HG03045 (cell line): Measurements from ENCODE around the gene SLC6A6.
"Not testable (repeated sequence)": the region's sequence is repeated elsewhere in the genome, so short reads cannot be mapped to it uniquely, and the experiment has no call there.

Experiments used
- ATAC-seq: cut with Tn5 transposase; IDR thresholded peaks from one replicate; pipeline ENCODE4 v1.9.1; 2021; ENCODE audit warnings: mild to moderate bottlenecking, moderate library complexity; ENCODE audit not compliant: unreplicated experiment

Gene SLC6A6

GRCh38 chr3:14434126-14434497 is 31.7 kb downstream of the SLC6A6 start:
- ATAC-seq = no peak

GRCh38 chr3:14434498-14435151 is 32.2 kb downstream of the SLC6A6 start:
- no peak for ATAC-seq

GRCh38 chr3:14435175-14436014 is 33.0 kb downstream of the SLC6A6 start:
- no peak for ATAC-seq

- ATAC-seq = no peak
Observed at GRCh38 chr3:14436954-14437281, 34.5 kb downstream of the SLC6A6 start.

- not testable (repeated sequence) for ATAC-seq
Observed at GRCh38 chr3:14437705-14438104, 35.3 kb downstream of the SLC6A6 start.

- ATAC-seq = no peak
Observed at GRCh38 chr3:14438262-14438661, 35.9 kb downstream of the SLC6A6 start.

GRCh38 chr3:14438929-14439328 is 36.5 kb downstream of the SLC6A6 start:
- ATAC-seq = no peak

GRCh38 chr3:14439501-14440167 is 37.2 kb downstream of the SLC6A6 start:
- no peak for ATAC-seq

- ATAC-seq = no peak
Observed at GRCh38 chr3:14440168-14440518, 37.7 kb downstream of the SLC6A6 start.

- ATAC-seq = no peak
Observed at GRCh38 chr3:14440531-14441239, 38.3 kb downstream of the SLC6A6 start.

- no peak for ATAC-seq
Observed at GRCh38 chr3:14441240-14441919, 39.0 kb downstream of the SLC6A6 start.

GRCh38 chr3:14441920-14442300 is 39.5 kb downstream of the SLC6A6 start:
- ATAC-seq = no peak

- ATAC-seq = no peak
Observed at GRCh38 chr3:14444380-14444779, 42.0 kb downstream of the SLC6A6 start.

GRCh38 chr3:14445773-14446172 is 43.4 kb downstream of the SLC6A6 start:
- no peak for ATAC-seq

- no peak for ATAC-seq
Observed at GRCh38 chr3:14446988-14447570, 44.7 kb downstream of the SLC6A6 start.

- no peak for ATAC-seq
Observed at GRCh38 chr3:14448063-14448462, 45.7 kb downstream of the SLC6A6 start.

- no peak for ATAC-seq
Observed at GRCh38 chr3:14448756-14449727, 46.6 kb downstream of the SLC6A6 start.

GRCh38 chr3:14450506-14450905 is 48.1 kb downstream of the SLC6A6 start:
- ATAC-seq = no peak

- ATAC-seq = no peak
Observed at GRCh38 chr3:14450922-14451606, 48.7 kb downstream of the SLC6A6 start.
